NCI-H2196 treated with DMSO at 0.1 percent for 48 hours (cell line): ENCODE results near the gene RPS15.
A peak's percentile ranks its signal among the peaks of the same experiment; 100 is the strongest.
"Not testable (repeated sequence)": the region's sequence is repeated elsewhere in the genome, so short reads cannot be mapped to it uniquely, and the experiment has no call there.

ENCODE experiments used
- DNase-seq: peaks from one replicate; lab custom pipeline; 2025; ENCODE audit not compliant: unreplicated experiment; lab: John Stamatoyannopoulos, UW

RPS15 gene

DNA sequence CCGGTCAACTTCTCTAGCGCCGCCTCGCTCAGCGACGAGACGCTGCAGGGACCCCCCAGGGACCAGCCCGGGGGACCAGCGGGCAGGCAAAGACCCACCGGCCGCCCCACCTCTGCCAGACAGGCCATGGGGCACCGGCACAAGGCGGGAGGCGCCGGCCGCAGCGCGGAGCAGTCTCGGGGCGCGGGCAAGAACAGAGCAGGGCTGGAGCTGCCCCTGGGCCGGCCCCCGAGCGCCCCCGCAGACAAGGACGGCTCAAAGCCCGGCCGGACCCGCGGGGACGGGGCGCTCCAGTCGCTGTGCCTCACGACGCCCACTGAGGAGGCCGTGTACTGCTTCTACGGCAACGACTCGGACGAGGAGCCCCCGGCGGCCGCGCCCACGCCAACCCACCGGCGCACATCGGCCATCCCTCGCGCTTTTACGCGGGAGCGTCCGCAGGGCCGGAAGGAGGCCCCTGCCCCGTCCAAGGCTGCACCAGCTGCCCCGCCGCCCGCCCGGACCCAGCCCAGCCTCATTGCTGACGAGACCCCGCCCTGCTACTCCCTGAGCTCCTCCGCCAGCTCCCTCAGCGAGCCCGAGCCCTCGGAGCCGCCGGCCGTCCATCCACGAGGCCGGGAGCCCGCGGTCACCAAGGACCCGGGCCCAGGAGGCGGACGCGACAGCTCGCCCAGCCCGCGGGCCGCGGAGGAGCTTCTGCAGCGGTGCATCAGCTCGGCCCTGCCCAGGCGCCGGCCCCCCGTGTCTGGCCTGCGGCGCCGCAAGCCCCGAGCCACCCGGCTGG is 29.5 kb downstream of the RPS15 start:
- DNase-seq = no peak

DNA sequence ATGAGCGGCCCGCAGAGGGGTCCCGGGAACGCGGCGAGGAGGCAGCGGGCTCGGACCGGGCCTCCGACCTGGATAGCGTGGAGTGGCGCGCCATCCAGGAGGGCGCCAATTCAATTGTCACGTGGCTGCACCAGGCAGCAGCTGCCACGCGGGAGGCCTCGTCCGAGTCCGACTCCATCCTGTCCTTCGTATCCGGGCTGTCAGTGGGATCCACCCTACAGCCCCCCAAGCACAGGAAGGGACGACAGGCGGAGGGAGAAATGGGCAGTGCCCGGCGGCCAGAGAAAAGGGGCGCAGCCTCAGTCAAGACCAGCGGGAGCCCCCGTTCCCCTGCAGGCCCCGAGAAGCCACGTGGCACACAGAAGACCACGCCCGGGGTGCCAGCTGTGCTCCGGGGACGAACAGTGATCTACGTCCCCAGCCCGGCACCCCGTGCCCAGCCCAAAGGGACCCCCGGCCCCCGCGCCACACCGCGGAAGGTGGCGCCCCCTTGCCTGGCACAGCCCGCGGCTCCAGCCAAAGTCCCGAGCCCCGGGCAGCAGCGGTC is 30.2 kb downstream of the RPS15 start:
- DNase-seq = no peak

DNA sequence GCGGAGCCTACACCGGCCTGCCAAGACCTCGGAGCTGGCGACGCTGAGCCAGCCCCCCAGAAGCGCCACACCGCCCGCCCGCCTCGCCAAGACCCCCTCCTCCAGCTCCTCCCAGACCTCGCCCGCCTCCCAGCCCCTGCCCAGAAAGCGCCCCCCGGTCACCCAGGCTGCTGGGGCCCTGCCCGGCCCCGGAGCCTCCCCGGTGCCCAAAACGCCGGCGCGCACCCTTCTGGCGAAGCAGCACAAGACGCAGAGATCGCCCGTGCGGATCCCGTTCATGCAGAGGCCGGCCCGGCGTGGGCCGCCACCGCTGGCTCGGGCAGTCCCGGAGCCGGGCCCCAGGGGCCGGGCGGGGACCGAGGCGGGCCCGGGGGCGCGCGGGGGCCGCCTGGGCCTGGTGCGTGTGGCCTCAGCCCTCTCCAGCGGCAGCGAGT is 30.6 kb downstream of the RPS15 start:
- no peak for DNase-seq

DNA sequence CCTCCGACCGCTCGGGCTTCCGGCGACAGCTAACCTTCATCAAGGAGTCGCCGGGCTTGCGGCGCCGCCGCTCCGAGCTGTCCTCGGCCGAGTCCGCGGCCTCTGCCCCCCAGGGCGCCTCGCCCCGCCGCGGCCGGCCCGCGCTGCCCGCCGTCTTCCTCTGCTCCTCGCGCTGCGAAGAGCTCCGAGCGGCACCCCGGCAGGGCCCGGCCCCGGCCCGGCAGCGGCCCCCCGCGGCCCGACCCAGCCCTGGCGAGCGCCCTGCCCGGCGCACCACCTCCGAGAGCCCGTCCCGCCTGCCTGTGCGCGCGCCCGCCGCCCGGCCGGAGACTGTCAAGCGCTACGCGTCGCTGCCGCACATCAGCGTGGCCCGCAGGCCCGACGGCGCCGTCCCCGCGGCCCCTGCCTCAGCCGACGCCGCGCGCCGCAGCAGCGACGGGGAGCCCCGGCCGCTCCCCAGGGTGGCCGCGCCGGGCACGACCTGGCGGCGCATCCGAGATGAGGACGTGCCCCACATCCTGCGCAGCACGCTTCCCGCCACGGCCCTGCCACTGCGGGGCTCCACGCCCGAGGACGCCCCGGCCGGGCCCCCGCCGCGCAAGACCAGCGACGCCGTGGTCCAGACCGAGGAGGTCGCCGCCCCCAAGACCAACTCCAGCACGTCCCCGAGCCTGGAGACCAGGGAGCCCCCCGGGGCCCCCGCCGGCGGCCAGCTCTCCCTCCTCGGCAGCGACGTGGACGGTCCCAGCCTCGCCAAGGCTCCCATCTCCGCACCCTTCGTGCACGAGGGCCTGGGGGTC is 31.3 kb downstream of the RPS15 start:
- DNase-seq = no peak

DNA sequence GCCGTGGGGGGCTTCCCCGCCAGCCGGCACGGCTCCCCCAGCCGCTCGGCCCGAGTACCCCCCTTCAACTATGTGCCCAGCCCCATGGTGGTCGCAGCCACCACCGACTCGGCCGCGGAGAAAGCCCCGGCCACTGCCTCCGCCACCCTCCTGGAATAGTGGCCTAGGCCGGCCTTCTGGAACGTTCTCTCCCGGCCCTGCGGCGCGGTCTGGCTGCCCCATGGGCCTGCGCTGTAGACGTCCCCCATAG is 31.8 kb downstream of the RPS15 start:
- no peak for DNase-seq

DNA sequence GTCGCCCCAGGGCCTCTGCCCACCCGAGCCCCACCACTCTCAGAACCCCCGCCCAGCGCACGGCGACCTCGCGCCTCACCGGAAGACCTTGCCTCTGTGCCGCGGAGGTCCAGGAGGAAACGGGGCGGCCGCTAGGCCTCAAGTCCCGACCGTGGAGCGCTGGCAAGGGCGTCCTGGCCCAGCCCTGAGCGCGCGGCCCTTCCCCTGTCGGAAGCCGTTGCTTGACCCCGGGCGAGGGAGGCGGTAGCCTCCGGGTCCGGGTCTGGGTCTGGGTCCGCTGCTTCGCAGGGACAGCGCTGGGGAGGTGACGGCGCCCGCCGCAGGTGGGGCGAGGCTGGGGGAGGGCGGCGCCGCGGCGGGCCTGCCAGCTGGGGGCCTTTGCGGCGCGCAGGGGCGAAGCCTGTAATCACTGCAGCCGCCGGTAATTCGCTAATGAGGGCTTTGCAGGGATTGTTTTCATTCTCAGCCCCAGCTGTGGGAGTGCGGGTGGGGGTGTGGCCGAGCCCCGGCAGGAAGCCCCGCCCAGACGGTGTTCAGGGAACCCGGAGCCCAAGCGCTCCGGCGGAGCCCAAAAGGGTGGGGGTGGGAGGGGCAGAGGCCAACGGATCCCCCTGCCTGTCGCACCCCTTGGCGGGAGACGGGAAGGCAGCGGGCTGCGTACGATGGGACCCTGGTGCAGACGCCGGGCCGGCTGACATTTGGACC is 32.3 kb downstream of the RPS15 start:
- peak; percentile 60 for DNase-seq

DNA sequence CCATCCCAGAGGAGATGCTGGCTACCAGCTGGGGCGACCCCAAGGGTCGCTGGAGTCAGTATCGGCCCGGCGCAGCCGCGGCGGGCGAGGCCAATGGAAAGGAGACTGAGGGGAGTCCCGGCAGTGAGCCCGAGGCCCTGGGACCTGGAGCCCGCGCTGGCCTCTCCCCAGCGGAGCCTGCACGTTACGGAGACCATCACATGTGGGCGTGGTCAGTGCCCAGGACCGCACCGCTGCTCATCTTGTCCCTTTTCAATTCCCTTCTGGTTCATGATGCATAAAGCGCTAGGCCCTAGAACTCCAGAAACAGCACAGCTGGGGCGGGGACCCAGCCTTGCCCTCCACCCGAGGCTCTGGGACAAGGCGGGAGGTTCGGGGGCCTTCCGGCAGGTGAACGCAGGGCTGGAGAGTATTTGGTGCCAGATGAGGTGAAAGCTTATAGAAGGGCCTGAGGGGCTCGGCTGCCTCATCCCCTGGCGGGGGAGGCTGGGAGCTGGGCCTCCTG is 32.9 kb downstream of the RPS15 start:
- DNase-seq = peak; percentile 33

DNA sequence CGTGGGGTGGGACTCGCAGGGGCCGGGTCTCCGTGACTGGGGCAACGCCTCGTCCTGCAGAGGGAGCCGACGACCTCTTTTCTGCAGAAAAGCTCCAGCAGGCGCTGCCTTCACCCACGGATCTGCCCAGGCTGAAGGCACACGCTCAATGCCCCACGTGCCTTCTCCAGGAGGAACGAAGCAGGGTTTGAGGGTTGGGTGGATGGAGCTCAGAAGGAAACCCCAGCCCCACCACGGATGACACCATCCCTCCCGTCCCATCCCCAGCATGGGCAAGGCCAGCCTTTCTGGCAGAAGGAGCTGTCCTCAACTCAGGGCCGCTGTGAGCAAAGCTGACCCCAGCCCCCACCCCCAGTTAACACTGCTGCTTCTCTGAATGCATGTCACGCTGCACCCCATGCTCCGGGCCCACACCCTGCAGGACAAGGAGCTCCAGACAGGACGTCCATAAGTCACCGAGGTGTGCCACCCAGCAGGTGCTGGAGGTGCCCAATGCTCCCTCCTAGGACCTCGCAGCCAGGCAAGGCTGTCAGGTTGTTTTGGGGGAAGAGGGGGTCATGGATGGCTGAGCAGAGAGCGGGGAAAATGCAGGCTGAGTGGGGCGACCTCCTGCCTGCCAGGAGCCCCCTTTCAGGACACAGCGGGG is 33.4 kb downstream of the RPS15 start:
- no peak for DNase-seq

DNA sequence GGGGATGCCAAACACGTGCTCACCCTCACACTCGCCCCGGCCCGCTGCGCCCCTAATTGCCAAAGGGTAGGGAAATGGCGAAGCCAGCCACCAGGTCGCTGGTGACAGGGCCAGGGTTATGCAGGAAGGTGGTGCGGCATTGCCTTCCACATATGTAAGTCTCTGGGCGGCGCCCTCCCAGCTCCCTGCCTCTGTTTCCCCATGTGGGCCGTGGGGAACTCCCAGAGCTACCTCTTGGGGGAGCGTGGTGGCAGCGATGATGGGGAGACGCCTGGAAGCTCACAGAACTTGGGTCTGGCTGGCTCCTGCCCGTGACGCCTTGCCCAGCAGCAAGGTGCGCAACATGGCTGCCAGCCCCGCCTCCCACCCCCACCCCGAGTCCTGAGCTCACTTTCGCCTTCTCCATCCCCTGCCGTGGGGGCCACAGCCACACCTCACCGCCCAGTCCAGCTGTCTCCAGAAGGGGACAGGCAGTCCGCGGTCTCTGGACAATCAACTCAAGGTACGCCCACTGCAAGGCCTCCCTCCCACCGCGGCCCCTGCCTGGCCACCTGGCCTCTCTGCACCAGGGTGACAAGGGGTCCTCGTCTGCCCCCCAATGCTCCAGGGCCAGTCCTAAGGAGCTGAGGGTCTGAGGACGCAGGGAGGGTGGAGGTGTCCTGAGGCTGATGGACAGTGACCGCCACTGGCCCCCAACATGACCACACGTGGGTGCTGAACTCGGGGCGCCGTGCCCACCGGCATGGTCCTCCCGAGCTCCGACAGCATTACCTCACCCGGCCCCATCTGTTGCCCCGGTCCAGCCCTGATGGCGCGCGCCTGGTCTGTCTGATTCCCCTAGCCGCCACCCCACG is 34.3 kb downstream of the RPS15 start:
- DNase-seq = no peak

DNA sequence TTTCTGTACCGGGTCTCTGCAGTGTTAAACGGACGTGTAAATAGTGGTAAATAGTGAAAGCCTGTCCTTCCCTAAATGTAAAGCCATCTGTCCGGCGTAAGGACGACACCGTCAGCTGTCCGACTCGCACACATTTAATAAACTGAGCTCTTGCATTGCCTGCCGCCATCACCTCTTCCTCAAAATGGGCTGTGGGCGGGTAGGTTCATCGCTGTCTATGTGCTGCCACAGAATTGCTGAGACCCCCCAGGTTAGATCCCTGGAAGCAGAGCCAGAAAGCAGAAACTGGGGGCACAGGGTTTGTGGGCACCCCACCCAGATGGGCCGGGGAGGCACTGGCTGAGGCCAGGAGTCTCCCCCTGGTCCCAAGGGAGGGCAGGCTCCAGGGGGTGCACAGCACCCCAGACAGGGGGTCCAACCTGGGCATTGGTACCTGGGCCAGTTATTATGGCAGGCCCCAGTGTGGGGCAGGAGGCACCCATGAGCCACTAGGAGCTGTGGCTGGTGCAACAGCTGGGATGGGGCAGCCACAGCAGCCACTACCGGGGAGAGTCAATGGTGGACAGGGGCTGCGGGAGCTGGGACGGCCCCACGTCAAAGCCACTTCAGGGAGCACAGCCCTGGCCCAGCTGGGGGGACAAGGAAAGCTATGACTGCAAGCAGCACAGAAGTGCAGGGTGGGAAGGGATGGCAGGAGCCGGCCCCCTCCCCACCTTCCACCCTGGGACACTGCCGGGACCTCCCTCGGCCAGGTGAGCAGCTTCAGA is 35.1 kb downstream of the RPS15 start:
- DNase-seq = no peak

DNA sequence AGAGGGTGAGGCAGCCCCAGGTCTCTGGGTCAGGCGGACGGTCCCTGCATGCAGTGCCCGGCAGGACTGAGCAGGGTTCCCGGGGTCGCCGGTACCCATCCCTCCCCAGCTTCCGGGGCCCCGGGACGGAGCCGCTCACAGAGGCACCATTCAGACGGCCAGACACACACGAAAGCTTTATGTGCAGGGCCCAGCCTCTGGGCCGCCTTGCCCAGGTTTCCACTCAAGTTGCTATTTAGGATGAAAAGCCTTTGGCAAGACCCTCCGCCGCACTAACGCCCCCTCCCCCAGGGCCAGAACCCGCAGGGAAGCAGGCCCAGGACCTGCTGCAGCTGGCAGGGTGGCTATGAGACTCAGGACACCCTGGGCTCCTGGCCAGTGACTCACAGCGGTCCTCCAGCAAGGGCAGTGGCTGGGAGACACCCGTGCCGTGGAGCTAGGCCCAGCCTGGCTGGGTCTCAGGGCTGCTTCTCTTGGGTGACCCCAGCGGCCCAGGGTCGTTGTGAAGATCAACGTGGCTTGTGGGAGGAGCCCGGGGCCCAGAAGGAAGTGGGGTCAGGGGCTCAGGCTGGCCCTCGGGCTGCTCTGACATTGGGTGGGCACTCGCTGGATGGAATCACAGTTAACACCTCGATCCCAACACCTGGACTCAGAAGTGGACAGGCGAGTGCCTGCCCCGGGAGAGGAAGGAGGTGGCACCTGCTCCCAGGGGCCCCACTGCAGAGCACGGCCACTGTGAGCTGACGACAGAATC is 36.0 kb downstream of the RPS15 start:
- DNase-seq = no peak

DNA sequence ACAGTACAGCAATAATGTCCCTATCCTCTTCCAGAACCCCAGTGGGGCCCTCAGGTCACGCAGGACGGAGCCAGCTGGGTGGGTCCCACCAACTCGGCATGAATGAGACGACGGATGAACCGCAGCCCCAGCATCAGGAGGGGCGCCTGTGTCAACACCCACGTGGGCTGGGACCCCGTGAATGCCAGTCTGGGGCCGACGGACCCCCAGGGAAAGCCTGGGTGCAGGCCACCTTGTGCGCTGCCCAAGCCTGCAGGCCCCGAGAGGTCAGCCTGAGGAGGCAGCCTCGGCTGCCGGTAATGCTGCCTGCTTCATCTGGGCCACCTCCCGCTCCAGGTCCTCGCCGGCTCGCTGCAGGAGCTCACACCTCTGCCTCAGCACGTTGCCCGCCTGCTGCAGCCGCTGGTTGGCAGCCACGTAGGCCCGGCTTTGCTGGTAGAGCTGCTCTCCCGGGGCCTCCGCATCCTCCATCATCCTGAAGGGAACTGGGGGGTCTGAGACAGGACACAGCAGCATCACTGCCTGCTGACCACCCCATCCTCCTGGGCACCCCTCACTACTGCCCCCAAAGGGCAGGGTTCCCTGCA is 36.7 kb downstream of the RPS15 start:
- no peak for DNase-seq

DNA sequence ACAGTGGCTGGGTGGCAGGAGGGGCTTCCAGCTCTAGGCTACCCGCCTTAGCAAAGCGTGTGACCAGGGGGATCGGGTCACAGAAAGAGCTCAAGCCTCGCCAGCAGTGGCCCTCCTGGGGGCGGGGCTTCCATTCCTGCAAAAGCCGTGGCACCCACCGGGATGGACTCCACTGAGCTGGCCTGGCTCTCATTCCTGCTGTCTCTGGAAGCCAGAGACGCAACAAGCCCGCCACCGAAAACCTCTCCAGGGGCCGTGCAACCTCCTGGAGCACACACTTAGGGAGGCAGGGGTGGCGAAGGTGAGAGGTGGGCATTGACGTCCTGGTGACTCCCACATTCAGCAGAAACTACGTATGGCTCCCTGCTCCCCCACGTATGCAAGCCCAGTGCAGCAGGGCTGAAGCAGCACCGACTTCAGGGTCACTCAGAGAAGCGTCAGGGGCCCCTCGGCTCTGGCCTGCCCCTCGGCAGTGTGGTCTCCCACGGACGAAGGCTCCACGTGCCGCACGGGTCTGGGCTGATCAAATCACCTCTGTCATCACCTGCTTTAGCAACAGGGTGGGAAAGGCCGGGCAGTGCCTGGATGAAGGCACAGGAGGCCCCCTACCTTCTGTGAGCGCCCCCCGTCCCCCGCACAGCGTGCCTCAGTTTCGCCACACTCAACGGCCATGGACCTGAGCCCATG is 37.7 kb downstream of the RPS15 start:
- DNase-seq = no peak

DNA sequence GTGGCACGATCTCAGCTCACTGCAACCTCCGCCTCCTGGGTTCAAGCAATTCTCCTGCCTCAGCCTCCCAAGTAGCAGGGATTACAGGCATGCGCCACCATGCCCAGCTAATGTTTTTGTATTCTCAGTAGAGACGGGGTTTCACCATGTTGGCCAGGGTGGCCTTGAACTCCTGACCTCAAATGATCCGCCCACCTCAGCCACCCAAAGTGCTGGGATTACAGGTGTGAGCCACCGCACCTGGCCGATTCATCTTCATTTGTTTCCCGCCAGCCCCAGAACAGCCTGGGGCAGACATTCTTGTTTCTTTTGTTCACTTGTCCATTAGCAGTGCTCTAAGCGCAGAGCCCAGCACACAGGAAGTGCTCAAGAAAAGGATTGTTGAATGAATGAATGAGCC is 38.9 kb downstream of the RPS15 start:
- not testable (repeated sequence) for DNase-seq

DNA sequence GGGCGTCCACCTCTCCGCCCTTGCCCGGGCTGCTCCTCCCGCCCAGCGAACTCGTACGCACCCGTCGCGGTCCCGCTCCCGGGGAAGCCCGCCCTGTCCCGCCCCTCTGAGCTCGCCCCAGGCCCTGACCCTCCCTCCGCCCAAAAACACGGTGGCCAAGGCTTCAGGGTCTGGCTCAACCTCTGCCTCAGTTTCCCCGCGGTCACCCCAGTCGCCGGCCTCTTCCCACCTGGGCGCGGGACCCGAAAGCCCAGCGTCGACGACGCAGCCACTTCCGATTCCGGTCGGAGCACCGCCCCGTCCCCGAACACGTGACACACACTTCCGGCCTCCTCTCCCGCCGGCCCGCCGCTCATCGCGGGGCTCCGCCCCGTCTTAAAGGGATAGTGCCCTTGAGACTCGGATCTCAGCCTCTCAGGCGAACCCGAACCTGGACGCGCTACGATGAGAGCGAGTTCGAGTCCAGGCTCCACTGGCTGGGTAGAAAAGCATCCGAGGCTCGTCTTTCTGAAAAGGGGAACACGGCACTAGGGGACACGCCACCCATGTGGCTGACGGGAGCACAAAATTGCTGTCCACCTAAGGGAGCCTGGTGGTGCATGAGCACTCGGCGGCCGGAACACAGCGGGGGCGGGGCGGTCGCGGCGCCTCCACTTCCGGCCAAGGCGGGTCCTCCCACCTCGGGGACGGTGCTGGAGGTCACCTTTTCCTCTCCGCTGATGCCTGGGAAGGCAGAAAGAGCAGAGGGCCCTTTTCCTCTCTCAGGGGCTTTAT is 40.9 kb downstream of the RPS15 start, which contains the start of gene C19orf25:
TSS of gene C19orf25 (minus strand) at position 282 of the 774 bp plus-strand sequence. CDS start 312 bp downstream, outside the sequence.
- DNase-seq = peak; percentile 77

DNA sequence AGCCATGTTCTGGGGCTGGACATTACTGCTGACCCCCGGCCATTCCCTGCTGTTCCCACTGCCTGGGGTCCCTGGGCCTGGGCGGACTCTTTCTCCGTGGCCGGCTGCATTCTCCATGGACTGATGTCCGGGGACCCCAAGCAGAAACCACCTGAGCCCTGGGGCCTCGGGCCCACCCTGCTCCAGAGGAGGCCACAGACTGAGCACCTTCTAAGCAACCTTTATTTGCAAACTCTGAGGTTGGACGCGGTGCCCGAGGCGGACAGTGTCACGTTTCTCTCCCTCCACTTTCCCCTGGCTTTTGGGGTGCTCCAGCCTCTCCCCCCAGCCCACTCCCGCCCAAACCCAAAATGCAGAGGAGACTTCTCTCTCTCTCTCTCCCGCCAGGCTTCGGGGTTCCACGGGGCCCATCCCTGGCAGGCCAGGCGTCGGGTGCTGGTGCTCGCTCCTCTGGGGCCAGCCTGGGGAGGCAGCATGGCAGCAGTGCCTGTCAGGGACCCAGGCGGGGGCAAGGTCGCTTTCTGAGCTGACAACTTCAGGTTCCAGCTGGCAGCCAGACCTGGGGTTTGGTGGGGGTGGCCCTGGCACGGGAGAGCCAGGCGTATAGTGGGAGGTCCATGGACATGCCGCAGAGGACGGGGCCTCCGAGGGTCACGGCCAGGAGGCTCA is 43.2 kb downstream of the RPS15 start:
- DNase-seq = no peak
